GM12878 (cell line): ENCODE measurements around the gene SIGLEC11. TPM values are rescaled to one million over a fixed set of nuclear protein-coding genes. Genes with fewer than 3 reads are reported as not detected.

ENCODE experiments used
- ATAC-seq: fragments of 200-7000 bp; cut with Tn5 transposase; 3 replicates; pipeline ENCODE4 v1.9.1; 2020; ENCODE audit warnings: mild to moderate bottlenecking, moderate library complexity
- BruUV-seq: library from RNA; stranded (reverse); fragments of 400-500 nt; replicated peaks from 2 replicates; lab custom pipeline; 2021; lab: Mats Ljungman, UMichigan
- CTCF ChIA-PET: fragments of 300-600 bp; sonication (Branson Sonifier 250); formaldehyde crosslinking; extraction: SDS; loops from one replicate; lab custom pipeline; 2021; ENCODE audit warnings: inconsistent platforms; lab: Yijun Ruan, JAX
- POLR2A ChIA-PET: fragments of 350-600 bp; formaldehyde crosslinking; extraction: SDS; loops from one replicate; lab custom pipeline; 2021; ENCODE audit warnings: inconsistent platforms; lab: Charles Lee
- RAD21 ChIA-PET: fragments of 300-600 bp; sonication (Branson Sonifier 250); formaldehyde crosslinking; loops from one replicate; lab custom pipeline; 2023; ENCODE audit warnings: antibody characterized with exemption; ENCODE audit not compliant: unreplicated experiment; lab: Charles Lee
- SMC1A ChIA-PET: fragments of 300-600 bp; sonication (Branson Sonifier 250); formaldehyde crosslinking; loops from one replicate; lab custom pipeline; 2023; ENCODE audit not compliant: unreplicated experiment, uncharacterized antibody; lab: Charles Lee
- DNase-seq: peaks from one replicate; pipeline ENCODE4 v3.0.0-alpha.2; 2011; ENCODE audit warnings: low read depth, low spot score
- FAIRE-seq: peaks from 3 replicates; lab custom pipeline; 2011; peaks lifted over from hg19 to GRCh38; lab: Jason Lieb, UNC
- H2AFZ ChIP-seq: 2 replicates; pipeline ENCODE4 v1.6.0; 2011; ENCODE audit warnings: low read depth, low read length, control low read depth; ENCODE audit not compliant: control insufficient read depth
- H3K27ac ChIP-seq: 2 replicates; pipeline ENCODE4 v1.5.1; 2011; ENCODE audit warnings: control low read depth; ENCODE audit not compliant: control insufficient read depth, insufficient read depth
- H3K27me3 ChIP-seq, 2 experiments: replicated peaks in 1 of 2; 2 replicates each; pipeline versions ENCODE4 v1.6.0 to v1.6.1; 2011; ENCODE audit warnings: low read length in 1 of 2; ENCODE audit not compliant: control insufficient read depth in 2 of 2, insufficient read depth in 2 of 2
- H3K36me3 ChIP-seq, 2 experiments: 2 replicates each; pipeline ENCODE4 v1.5.1; 2011; ENCODE audit warnings: low read length in 1 of 2; ENCODE audit not compliant: control insufficient read depth in 2 of 2, insufficient read depth in 2 of 2
- H3K4me1 ChIP-seq: 2 replicates; pipeline ENCODE4 v1.6.1; 2011; ENCODE audit warnings: mild to moderate bottlenecking, low read length, moderate library complexity, mixed read lengths; ENCODE audit not compliant: control insufficient read depth, insufficient read depth
- H3K4me2 ChIP-seq: 2 replicates; pipeline ENCODE4 v1.6.0; 2011; ENCODE audit warnings: control low read depth; ENCODE audit not compliant: control insufficient read depth, insufficient read depth
- H3K4me3 ChIP-seq: fragments of 200-600 bp; sonication (generic); 2 replicates; pipeline ENCODE4 v1.5.1; 2016
- H3K79me2 ChIP-seq: 2 replicates; pipeline ENCODE4 v1.6.0; 2011; ENCODE audit warnings: low read length; ENCODE audit not compliant: control insufficient read depth, insufficient read depth
- H3K9ac ChIP-seq: 2 replicates; pipeline ENCODE4 v1.8.0; 2011; ENCODE audit warnings: low read length, control low read depth, mixed read lengths; ENCODE audit not compliant: control insufficient read depth, insufficient read depth
- H3K9me3 ChIP-seq: replicated peaks from 3 replicates; pipeline ENCODE4 v1.5.1; 2011; ENCODE audit warnings: mild to moderate bottlenecking, low read length; ENCODE audit not compliant: control insufficient read depth, insufficient read depth
- H4K20me1 ChIP-seq: 2 replicates; pipeline ENCODE4 v1.6.0; 2011; ENCODE audit not compliant: control insufficient read depth, insufficient read depth
- ESRRA ChIP-seq: IDR thresholded peaks from 2 replicates; pipeline ENCODE4 v1.6.1; 2012; ENCODE audit warnings: mild to moderate bottlenecking, low read length, improper control_type of control experiment
- NBN ChIP-seq: fragments of 450-650 bp; IDR thresholded peaks from 2 replicates; pipeline ENCODE4 v1.6.1; 2016
- POLR2AphosphoS5 ChIP-seq: IDR thresholded peaks from 2 replicates; pipeline ENCODE4 v1.6.1; 2011; ENCODE audit warnings: mild to moderate bottlenecking, low read length, inconsistent platforms
- SIN3A ChIP-seq: IDR thresholded peaks from 2 replicates; pipeline ENCODE4 v1.6.1; 2012; ENCODE audit warnings: low read depth, low read length, improper control_type of control experiment
- SRF ChIP-seq, 2 experiments: IDR thresholded peaks; 2 replicates each; pipeline ENCODE4 v1.6.1; 2011; ENCODE audit warnings: low read depth in 2 of 2, low read length in 2 of 2, mild to moderate bottlenecking in 1 of 2, moderate library complexity in 1 of 2
- WGBS: methylation state at CpG from one replicate; pipeline ENCODE4 v1.1.6; 2016; ENCODE audit warnings: low lambda C conversion rate; ENCODE audit not compliant: insufficient replicate concordance, insufficient coverage; ENCODE audit errors: missing lambda C conversion rate; 5-methylcytosine and 5-hydroxymethylcytosine counted together
- in situ Hi-C: fragments of 300-500 bp; cut with MboI; formaldehyde crosslinking; loops from 9 replicates; pipeline ENCODE4 v1.14.3; 2018; ENCODE audit warnings: mixed read lengths
- intact Hi-C: fragments of 100-400 bp; cut with micrococcal nuclease; formaldehyde crosslinking; loops from one replicate; pipeline ENCODE4 v1.14.2; 2022; ENCODE audit not compliant: unreplicated experiment
- polyA plus RNA-seq, 11 experiments: library from polyadenylated mRNA; depleted of rRNA in 4 of 11; unstranded in 6 of 11; stranded (reverse) in 5 of 11; fragments of >200 nt; fragmentation: Nextera tagmentation in 4 of 11; fragmentation: Illumina TruSeq in 1 of 11; extraction: Ambion mirVana in 4 of 11; extraction: Trizol in 1 of 11; gene quantifications; 1 replicate in 1 of 11; 2 replicates in 10 of 11; pipeline versions ENCODE4 v1.2.1 to v1.2.3, GENCODE V29; 2011 to 2016; ENCODE audit warnings: inconsistent platforms in 2 of 11, missing spikeins in 2 of 11, low read depth in 1 of 11
- total RNA-seq, 4 experiments: library from RNA; depleted of rRNA in 3 of 4; stranded (reverse); fragments of >200 nt in 3 of 4; fragmentation: Illumina TruSeq in 1 of 4; extraction: Trizol in 1 of 4; gene quantifications; 2 replicates each; pipeline versions ENCODE4 v1.2.1 to v1.2.3, GENCODE V29; 2013 to 2021
- TF ChIP-seq, protein P1 (sequence below): fragments of 450-650 bp; IDR thresholded peaks from 2 replicates; pipeline ENCODE4 v1.6.1; 2016; ENCODE audit warnings: mild to moderate bottlenecking

Gene SIGLEC11
- total and polyA plus RNA-seq, 10 of the 15 experiments (the other 5 are each of a cell fraction or from before 2014, with no cell fraction given), result not detected

DNA sequence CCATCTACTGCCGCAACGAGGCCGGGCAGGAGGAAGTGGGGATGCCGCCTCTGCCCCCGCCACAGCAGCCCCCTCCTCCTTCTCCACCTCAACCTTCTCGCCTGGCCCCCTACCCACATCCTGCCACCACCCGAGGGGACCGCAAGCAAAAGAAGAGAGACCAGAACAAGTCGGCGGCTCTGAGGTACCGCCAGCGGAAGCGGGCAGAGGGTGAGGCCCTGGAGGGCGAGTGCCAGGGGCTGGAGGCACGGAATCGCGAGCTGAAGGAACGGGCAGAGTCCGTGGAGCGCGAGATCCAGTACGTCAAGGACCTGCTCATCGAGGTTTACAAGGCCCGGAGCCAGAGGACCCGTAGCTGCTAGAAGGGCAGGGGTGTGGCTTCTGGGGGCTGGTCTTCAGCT is 28.2 kb downstream of the SIGLEC11 start (continued):
- no peak for TF ChIP-seq SRF (IDR thresholded peaks at IDR 0.05; ENCODE audit: low read depth in 2 of 2, low read length in 2 of 2)
- TF ChIP-seq SIN3A, result no peak

- 0 out of 2 replicates have a peak overlapping the region, but pooled peaks have one; percentile 92 for H3K4me3 ChIP-seq
- in situ Hi-C loops (loop anchor here (10.0 kb wide), 1 partner anchor 203 kb away; no protein-coding TSS in a partner anchor), intact Hi-C loops (no loop called here)
- SMC1A ChIA-PET, result no interaction called here
- DNase-seq, result no peak
- no peaks in the 10 kb centered on the region for H3K27me3 ChIP-seq
- RAD21 ChIA-PET, result interaction anchor here (0.6 kb wide), 1 partner anchor 20 kb away, joined by 3 read pairs; no protein-coding TSS in a partner anchor
- H3K79me2 ChIP-seq, result peaks cover 47% of the 10 kb centered on the region
- H3K9me3 ChIP-seq, result no peaks in the 10 kb centered on the region
- no peak overlapping the region for H3K4me2 ChIP-seq
- no peaks in the 10 kb centered on the region for H4K20me1 ChIP-seq
- no peak overlapping the region for H3K9ac ChIP-seq
- H3K4me1 ChIP-seq, result peaks cover 13% of the 10 kb centered on the region
- no peak overlapping the region for H3K27ac ChIP-seq
- CTCF ChIA-PET, result no interaction called here
- no peak for ATAC-seq
- POLR2A ChIA-PET, result no interaction called here
- WGBS, result 90% methylated on average over 5 of the region's 5 CpGs
- TF ChIP-seq, protein P1, sequence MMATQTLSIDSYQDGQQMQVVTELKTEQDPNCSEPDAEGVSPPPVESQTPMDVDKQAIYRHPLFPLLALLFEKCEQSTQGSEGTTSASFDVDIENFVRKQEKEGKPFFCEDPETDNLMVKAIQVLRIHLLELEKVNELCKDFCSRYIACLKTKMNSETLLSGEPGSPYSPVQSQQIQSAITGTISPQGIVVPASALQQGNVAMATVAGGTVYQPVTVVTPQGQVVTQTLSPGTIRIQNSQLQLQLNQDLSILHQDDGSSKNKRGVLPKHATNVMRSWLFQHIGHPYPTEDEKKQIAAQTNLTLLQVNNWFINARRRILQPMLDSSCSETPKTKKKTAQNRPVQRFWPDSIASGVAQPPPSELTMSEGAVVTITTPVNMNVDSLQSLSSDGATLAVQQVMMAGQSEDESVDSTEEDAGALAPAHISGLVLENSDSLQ, result peak; percentile 80
- TF ChIP-seq NBN (0 out of 2 replicates have a peak, but pooled peaks have one; percentile 26), ESRRA (no peak), POLR2AphosphoS5 (peak; percentile 13; the same call in 1 of the 2 replicates)
- FAIRE-seq, result no peak
- no TSS peak for BruUV-seq
- peaks cover 9 to 10% of the 10 kb centered on the region in 2 experiments; a peak in 3 of 4 replicates for H3K36me3 ChIP-seq
- no peak overlapping the region for H2AFZ ChIP-seq
Measured at GRCh38 chr19:49932041-49932451, 28.9 kb downstream of the SIGLEC11 start.
